HepG2 (cell line): ENCODE results near the gene EBF4. TPM values are rescaled to one million over a fixed set of nuclear protein-coding genes. Genes with fewer than 3 reads are reported as not detected.

Source experiments
- ATAC-seq: fragments of 200-7000 bp; cut with Tn5 transposase; 3 replicates; pipeline ENCODE4 v1.9.1; 2020; ENCODE audit warnings: mild to moderate bottlenecking, moderate library complexity
- BruUV-seq: library from RNA; stranded (reverse); fragments of 400-500 nt; replicated peaks from 2 replicates; lab custom pipeline; 2021; lab: Mats Ljungman, UMichigan
- CTCF ChIA-PET: fragments of 300-600 bp; formaldehyde crosslinking; extraction: SDS; loops from one replicate; lab custom pipeline; 2021; ENCODE audit warnings: low total read pairs, inconsistent platforms, low intra/inter-chr PET ratio; lab: Yijun Ruan, JAX
- POLR2A ChIA-PET: fragments of 350-600 bp; sonication (Branson Sonifier 250); formaldehyde crosslinking; loops from one replicate; lab custom pipeline; 2020; ENCODE audit warnings: antibody characterized with exemption, inconsistent platforms; lab: Yijun Ruan, JAX
- DNase-seq: peaks from one replicate; pipeline ENCODE4 v3.0.0-alpha.2; 2015; ENCODE audit warnings: low spot score
- FAIRE-seq: peaks from 3 replicates; lab custom pipeline; 2011; peaks lifted over from hg19 to GRCh38; lab: Jason Lieb, UNC
- H2AFZ ChIP-seq: one replicate; pipeline ENCODE4 v1.6.1; 2011; ENCODE audit warnings: low read length, inconsistent platforms
- H3K27ac ChIP-seq: fragments of 300-600 bp; 3 replicates; pipeline ENCODE4 v1.8.0; 2011; ENCODE audit warnings: mixed run types, mild to moderate bottlenecking, mixed read lengths, low read length, inconsistent platforms; ENCODE audit not compliant: insufficient read depth; ENCODE audit errors: extremely low read length
- H3K27me3 ChIP-seq, 2 experiments: fragments of 200-600 bp in 1 of 2; 2 replicates in 1 of 2; 3 replicates in 1 of 2; pipeline versions ENCODE4 v1.6.0 to v1.8.0; 2011; ENCODE audit warnings: low read length in 2 of 2, mild to moderate bottlenecking in 2 of 2, moderate library complexity in 2 of 2, inconsistent platforms in 1 of 2; ENCODE audit not compliant: insufficient read depth in 2 of 2, control insufficient read depth in 1 of 2
- H3K36me3 ChIP-seq, 2 experiments: fragments of 200-600 bp in 1 of 2; replicated peaks in 1 of 2; 2 replicates in 1 of 2; 3 replicates in 1 of 2; pipeline versions ENCODE4 v1.5.1 to v1.8.0; 2011; ENCODE audit warnings: low read length in 2 of 2, inconsistent platforms in 1 of 2; ENCODE audit not compliant: insufficient read depth in 2 of 2, control insufficient read depth in 1 of 2
- H3K4me1 ChIP-seq: 2 replicates; pipeline ENCODE4 v1.5.1; 2012; ENCODE audit warnings: low read length, inconsistent platforms; ENCODE audit not compliant: insufficient read depth
- H3K4me2 ChIP-seq: 2 replicates; pipeline ENCODE4 v1.6.0; 2011; ENCODE audit warnings: low read depth, low read length, inconsistent platforms
- H3K4me3 ChIP-seq, 3 experiments: fragments of 200-600 bp in 1 of 3; sonication (generic), shearing (Covaris generic) in 1 of 3; replicated peaks in 1 of 3; 2 replicates each; pipeline ENCODE4 v1.5.1; 2011 to 2016; ENCODE audit warnings: low read length in 3 of 3, inconsistent platforms in 2 of 3, low read depth in 2 of 3, mild to moderate bottlenecking in 2 of 3, control low read depth in 1 of 3, mixed read lengths in 1 of 3; ENCODE audit not compliant: insufficient read depth in 1 of 3
- H3K79me2 ChIP-seq: one replicate; pipeline ENCODE4 v1.6.1; 2011; ENCODE audit warnings: low read length, inconsistent platforms; ENCODE audit not compliant: insufficient read depth
- H3K9ac ChIP-seq: 2 replicates; pipeline ENCODE4 v1.6.0; 2011; ENCODE audit warnings: mild to moderate bottlenecking, low read depth, low read length, inconsistent platforms; ENCODE audit not compliant: insufficient read depth
- H3K9me3 ChIP-seq: 2 replicates; pipeline ENCODE4 v1.5.1; 2012; ENCODE audit warnings: mild to moderate bottlenecking, low read length
- H4K20me1 ChIP-seq: 2 replicates; pipeline ENCODE4 v1.6.0; 2011; ENCODE audit warnings: inconsistent platforms, mild to moderate bottlenecking, low read length, moderate library complexity; ENCODE audit not compliant: insufficient read depth
- DNMT1 ChIP-seq: sonication (generic); formaldehyde crosslinking; IDR thresholded peaks from 2 replicates; pipeline ENCODE4 v1.5.1; 2020; ENCODE audit warnings: mild to moderate bottlenecking, missing genetic modification reagents
- ETV6 ChIP-seq: sonication (generic); formaldehyde crosslinking; conservative IDR thresholded peaks from 2 replicates; pipeline ENCODE4 v1.4.0; 2020; ENCODE audit warnings: missing genetic modification reagents
- KDM5A ChIP-seq: fragments of 200-600 bp; sonication (generic); IDR thresholded peaks from 2 replicates; pipeline ENCODE4 v1.7.0; 2018; ENCODE audit warnings: antibody characterized with exemption, mild to moderate bottlenecking, low read length, borderline replicate concordance
- NCOA5 ChIP-seq: sonication (generic); formaldehyde crosslinking; IDR thresholded peaks from 2 replicates; pipeline ENCODE4 v1.4.0; 2020; ENCODE audit warnings: missing genetic modification reagents
- PLSCR1 ChIP-seq: sonication (generic); formaldehyde crosslinking; IDR thresholded peaks from 2 replicates; pipeline ENCODE4 v1.5.0; 2020; ENCODE audit warnings: missing genetic modification reagents, mild to moderate bottlenecking, borderline replicate concordance
- RORA ChIP-seq: sonication (generic); formaldehyde crosslinking; IDR thresholded peaks from 2 replicates; pipeline ENCODE4 v1.5.0; 2020; ENCODE audit warnings: mild to moderate bottlenecking, missing genetic modification reagents, moderate library complexity
- ZFY ChIP-seq: sonication (generic); formaldehyde crosslinking; IDR thresholded peaks from 2 replicates; pipeline ENCODE4 v1.4.0; 2020; ENCODE audit warnings: missing genetic modification reagents
- ZNF451 ChIP-seq: sonication (generic); formaldehyde crosslinking; IDR thresholded peaks from 2 replicates; pipeline ENCODE4 v1.5.0; 2020; ENCODE audit warnings: mild to moderate bottlenecking, missing genetic modification reagents
- ZNF569 ChIP-seq: sonication (generic); formaldehyde crosslinking; IDR thresholded peaks from 2 replicates; pipeline ENCODE4 v1.5.0; 2020; ENCODE audit warnings: mild to moderate bottlenecking, missing genetic modification reagents, moderate library complexity, borderline replicate concordance
- ZNF772 ChIP-seq: sonication (generic); formaldehyde crosslinking; IDR thresholded peaks from 2 replicates; pipeline ENCODE4 v1.5.0; 2020; ENCODE audit warnings: mild to moderate bottlenecking, missing genetic modification reagents
- WGBS: methylation state at CpG from one replicate; pipeline ENCODE4 v1.1.6; 2017; ENCODE audit warnings: low lambda C conversion rate; 5-methylcytosine and 5-hydroxymethylcytosine counted together
- in situ Hi-C: cut with HindIII; loops from 2 replicates; pipeline ENCODE4 v1.10.0; 2017; ENCODE audit warnings: low pct_unique_long_range_greater_than_20kb; ENCODE audit not compliant: extremely low pct_ligation_motif_present
- intact Hi-C: fragments of 100-400 bp; cut with micrococcal nuclease; formaldehyde crosslinking; loops from one replicate; pipeline ENCODE4 v1.10.0; 2022; ENCODE audit not compliant: unreplicated experiment
- polyA plus RNA-seq, 8 experiments: library from polyadenylated mRNA; depleted of rRNA in 3 of 8; stranded (reverse) in 7 of 8; unstranded in 1 of 8; fragments of >200 nt; fragmentation: Illumina TruSeq in 4 of 8; extraction: Trizol in 4 of 8; gene quantifications; 2 replicates each; pipeline versions ENCODE4 v1.2.1 to v1.2.3, GENCODE V29; 2011 to 2016; ENCODE audit warnings: low read depth in 4 of 8, missing spikeins in 1 of 8, mixed read lengths in 1 of 8; ENCODE audit not compliant: insufficient read depth in 1 of 8
- total RNA-seq, 5 experiments: library from RNA; depleted of rRNA; stranded (reverse); fragments of >200 nt; fragmentation: Illumina TruSeq; extraction: Trizol; gene quantifications; 2 replicates each; pipeline ENCODE4 v1.2.3, GENCODE V29; 2016; ENCODE audit warnings: low read depth in 1 of 5
- TF ChIP-seq, protein P1 (sequence below): sonication (generic); formaldehyde crosslinking; IDR thresholded peaks from 2 replicates; pipeline ENCODE4 v1.8.1; 2023; ENCODE audit warnings: mild to moderate bottlenecking, inconsistent platforms, moderate library complexity, missing genetic modification reagents, borderline replicate concordance
- TF ChIP-seq, protein P2 (sequence below): sonication (generic); formaldehyde crosslinking; conservative IDR thresholded peaks from 2 replicates; pipeline ENCODE4 v1.5.0; 2020; ENCODE audit warnings: missing genetic modification reagents
- TF ChIP-seq, protein P3 (sequence below): sonication (generic); formaldehyde crosslinking; IDR thresholded peaks from 2 replicates; pipeline ENCODE4 v1.4.0; 2020; ENCODE audit warnings: mild to moderate bottlenecking, missing genetic modification reagents
- TF ChIP-seq, protein P4 (sequence below): sonication (generic); formaldehyde crosslinking; IDR thresholded peaks from 2 replicates; pipeline ENCODE4 v1.5.1; 2020; ENCODE audit warnings: mild to moderate bottlenecking, moderate library complexity, missing genetic modification reagents

EBF4 gene
- total and polyA plus RNA-seq, 2 of the 13 experiments (the other 11 are each of a cell fraction or from before 2014, with no cell fraction given), result 0.84 to 2.2 TPM

- Histone ChIP-seq H3K27me3 (peaks cover 31 to 85% of the 10 kb centered on the region in 2 experiments; a peak in 4 of 5 replicates), H4K20me1 (0 out of 2 replicates have a peak, but pooled peaks cover 4% of the 10 kb centered on the region), H3K79me2 (no peaks in the 10 kb centered on the region), H3K36me3 (no peaks in the 10 kb centered on the region), H3K9ac (no peak overlapping the region), H3K27ac (no peak overlapping the region), H3K4me3 (no peak overlapping the region), H3K9me3 (no peaks in the 10 kb centered on the region), H3K4me2 (no peak overlapping the region), H2AFZ (no peak overlapping the region), H3K4me1 (peaks cover 31% of the 10 kb centered on the region)
- ChIA-PET POLR2A (no interaction called here), CTCF (no interaction called here)
- DNase-seq, result no peak
- no peak for FAIRE-seq
- no peak for ATAC-seq
- intact Hi-C loops, result no loop called here
- no TSS peak for BruUV-seq
- 36% methylated on average over 8 of the region's 8 CpGs for WGBS
- TF ChIP-seq ZNF772 (no peak), ZNF569 (CRISPR knock-in tag) (no peak), NCOA5 (CRISPR knock-in tag) (no peak), KDM5A (no peak), ETV6 (CRISPR knock-in tag) (no peak), ZFY (CRISPR knock-in tag) (no peak), PLSCR1 (CRISPR knock-in tag) (no peak), ZNF451 (CRISPR knock-in tag) (no peak), RORA (CRISPR knock-in tag) (no peak), DNMT1 (CRISPR knock-in tag) (no peak)
- TF ChIP-seq, protein P1, sequence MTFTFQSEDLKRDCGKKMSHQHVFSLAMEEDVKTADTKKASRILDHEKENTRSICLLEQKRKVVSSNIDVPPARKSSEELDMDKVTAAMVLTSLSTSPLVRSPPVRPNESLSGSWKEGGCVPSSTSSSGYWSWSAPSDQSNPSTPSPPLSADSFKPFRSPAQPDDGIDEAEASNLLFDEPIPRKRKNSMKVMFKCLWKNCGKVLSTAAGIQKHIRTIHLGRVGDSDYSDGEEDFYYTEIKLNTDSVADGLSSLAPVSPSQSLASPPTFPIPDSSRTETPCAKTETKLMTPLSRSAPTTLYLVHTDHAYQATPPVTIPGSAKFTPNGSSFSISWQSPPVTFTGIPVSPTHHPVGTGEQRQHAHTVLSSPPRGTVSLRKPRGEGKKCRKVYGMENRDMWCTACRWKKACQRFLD, result no peak
- TF ChIP-seq, protein P2, sequence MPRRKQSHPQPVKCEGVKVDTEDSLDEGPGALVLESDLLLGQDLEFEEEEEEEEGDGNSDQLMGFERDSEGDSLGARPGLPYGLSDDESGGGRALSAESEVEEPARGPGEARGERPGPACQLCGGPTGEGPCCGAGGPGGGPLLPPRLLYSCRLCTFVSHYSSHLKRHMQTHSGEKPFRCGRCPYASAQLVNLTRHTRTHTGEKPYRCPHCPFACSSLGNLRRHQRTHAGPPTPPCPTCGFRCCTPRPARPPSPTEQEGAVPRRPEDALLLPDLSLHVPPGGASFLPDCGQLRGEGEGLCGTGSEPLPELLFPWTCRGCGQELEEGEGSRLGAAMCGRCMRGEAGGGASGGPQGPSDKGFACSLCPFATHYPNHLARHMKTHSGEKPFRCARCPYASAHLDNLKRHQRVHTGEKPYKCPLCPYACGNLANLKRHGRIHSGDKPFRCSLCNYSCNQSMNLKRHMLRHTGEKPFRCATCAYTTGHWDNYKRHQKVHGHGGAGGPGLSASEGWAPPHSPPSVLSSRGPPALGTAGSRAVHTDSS (CRISPR knock-in tag), result no peak
- TF ChIP-seq, protein P3, sequence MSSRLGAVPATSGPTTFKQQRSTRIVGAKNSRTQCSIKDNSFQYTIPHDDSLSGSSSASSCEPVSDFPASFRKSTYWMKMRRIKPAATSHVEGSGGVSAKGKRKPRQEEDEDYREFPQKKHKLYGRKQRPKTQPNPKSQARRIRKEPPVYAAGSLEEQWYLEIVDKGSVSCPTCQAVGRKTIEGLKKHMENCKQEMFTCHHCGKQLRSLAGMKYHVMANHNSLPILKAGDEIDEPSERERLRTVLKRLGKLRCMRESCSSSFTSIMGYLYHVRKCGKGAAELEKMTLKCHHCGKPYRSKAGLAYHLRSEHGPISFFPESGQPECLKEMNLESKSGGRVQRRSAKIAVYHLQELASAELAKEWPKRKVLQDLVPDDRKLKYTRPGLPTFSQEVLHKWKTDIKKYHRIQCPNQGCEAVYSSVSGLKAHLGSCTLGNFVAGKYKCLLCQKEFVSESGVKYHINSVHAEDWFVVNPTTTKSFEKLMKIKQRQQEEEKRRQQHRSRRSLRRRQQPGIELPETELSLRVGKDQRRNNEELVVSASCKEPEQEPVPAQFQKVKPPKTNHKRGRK, result no peak
- TF ChIP-seq, protein P4, sequence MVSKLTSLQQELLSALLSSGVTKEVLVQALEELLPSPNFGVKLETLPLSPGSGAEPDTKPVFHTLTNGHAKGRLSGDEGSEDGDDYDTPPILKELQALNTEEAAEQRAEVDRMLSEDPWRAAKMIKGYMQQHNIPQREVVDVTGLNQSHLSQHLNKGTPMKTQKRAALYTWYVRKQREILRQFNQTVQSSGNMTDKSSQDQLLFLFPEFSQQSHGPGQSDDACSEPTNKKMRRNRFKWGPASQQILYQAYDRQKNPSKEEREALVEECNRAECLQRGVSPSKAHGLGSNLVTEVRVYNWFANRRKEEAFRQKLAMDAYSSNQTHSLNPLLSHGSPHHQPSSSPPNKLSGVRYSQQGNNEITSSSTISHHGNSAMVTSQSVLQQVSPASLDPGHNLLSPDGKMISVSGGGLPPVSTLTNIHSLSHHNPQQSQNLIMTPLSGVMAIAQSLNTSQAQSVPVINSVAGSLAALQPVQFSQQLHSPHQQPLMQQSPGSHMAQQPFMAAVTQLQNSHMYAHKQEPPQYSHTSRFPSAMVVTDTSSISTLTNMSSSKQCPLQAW (CRISPR knock-in tag), result no peak
- in situ Hi-C loops, result no loop called here
Observed at GRCh38 chr20:2703716-2704475, 11.3 kb downstream of the EBF4 start.
